Stimulated activated CD4-positive, alpha-beta T cell treated with anti-CD3 and anti-CD28 coated beads, Interleukin-1b, Interleukin-23, amount 100 ng/mL, for 4 hours (primary cell): ENCODE data around the gene SH3RF3.

ENCODE experiments used
- DNase-seq, 2 donors: peaks; one replicate each; pipeline ENCODE4 v3.0.0-alpha.2; 2020; ENCODE audit warnings: low read depth in 2 of 2

Gene SH3RF3

DNA sequence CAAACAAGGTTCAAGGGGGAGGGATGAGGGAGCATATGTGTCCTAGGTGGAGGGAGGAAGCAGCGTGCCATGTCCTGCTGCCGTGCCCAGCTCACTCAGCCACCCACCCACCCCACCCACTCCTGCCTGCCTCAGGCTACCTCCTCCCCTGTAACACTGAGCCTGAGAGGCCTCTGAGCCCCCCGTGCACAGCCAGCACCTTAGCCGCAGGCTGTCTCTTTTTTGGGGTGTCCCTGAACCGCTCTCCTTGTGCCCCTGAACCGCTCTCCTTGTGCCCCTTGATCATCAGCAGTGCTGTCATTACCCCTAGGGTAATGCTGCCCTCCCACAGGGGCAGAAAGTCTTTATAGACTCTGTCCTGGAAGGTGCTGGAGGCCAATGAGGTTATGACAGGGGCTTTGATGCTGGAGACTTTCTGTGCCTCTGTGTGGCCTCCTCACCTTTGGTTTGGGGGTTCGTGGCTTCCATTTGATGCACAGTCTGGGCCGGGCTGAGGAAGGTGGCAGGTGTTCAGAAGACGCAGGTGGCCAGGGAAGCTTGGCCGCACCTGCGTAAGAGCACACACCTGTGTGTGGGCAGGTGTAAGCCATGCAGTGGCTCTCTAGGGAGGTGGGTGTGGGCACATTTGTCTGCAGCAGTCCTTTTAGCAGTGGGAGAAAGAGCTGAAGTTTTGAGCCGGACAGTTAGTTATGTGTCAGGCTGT lies 344.8 kb downstream of the SH3RF3 start:
- no peak for DNase-seq

DNA sequence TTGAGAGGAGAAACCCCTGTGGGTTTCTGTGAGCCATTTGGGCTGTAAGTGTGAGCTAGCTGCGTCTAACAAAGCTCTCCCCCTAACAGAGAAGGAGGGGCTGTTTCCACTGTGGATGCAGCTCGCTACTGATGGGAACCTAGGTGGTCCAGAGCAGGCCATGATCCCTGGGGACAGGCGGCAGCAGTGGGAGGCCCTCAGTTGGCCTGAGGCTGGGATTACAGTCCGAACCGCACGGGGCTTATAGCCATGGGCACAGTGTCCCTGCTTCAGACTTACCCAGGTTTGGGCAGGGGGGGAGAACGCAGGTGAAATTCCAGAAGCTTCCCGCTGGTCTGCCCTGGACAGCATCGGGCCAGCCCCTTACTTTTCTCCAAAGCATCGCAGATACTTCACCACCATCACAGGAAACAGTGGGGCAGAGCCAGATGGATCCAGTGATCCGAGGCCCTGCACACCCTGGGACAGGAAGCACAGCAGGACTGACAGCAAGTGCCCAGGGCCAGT lies 345.4 kb downstream of the SH3RF3 start:
- DNase-seq = no peak

DNA sequence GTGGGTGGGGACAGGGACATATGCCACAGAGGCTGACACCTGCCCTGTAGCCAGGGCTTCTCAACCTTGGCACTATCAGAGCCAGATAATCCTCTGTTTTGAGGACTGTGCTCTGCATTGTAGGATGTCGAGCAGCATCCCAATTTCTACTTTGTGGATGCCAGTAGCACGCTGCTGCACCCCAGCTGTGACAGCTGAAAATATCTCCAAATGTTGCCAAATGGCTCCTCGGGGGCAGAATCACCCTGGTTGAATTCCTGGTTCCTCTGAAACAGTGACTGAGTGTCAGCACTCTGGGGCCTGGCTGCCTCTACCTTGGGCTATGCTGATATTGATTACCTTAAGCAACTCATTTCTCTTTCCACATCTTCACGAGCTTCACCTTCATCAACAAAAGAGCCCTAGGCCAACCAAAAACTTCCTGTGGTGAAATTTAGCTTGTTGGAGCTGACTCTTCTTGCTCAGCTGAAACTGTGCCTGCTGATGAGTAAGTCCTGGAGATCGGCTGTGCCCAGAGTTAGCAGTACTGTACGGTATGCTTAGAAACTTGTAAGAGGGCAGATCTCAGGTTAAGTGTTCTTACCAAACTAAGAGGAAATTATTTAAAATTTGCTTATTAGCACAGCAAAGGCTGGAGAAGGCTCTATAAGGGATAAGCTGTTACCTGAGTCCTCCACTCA lies 346.7 kb downstream of the SH3RF3 start:
- no peak for DNase-seq

DNA sequence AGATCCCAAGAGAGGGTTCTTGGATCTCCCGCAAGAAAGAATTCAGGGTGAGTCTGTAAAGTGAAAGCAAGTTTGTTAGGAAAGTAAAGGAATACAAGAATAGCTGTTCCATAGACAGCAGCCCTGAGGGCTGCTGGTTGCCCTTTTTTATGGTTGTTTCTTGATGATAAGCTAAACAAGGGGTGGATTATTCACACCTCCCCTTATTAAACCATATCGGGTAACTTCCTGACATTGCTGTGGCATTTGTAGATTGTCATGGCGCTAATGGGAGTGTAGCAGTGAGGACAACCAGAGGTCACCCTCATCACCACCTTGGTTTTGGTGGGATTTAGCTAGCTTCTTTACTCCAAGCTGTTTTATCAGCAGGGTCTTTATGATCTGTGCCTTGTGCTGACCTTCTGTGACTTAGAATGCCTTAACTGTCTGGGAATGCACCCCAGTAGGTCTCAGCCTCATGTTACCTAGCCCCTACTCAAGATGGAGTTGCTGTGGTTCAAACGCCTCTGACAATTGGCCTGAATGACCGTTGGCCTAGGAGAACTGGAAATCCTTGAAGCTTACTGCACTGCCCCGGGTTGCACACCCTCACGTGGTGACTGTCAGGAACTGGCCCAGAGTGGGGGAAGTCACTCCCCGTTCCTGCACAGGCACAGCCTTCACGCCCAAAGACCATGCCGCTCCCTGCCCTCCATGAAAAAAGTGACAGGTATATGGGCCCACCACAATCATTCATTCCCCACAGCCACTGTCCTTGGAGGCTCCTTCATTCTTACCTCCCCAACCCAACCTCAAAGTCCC lies 347.8 kb downstream of the SH3RF3 start:
- no peak for DNase-seq

DNA sequence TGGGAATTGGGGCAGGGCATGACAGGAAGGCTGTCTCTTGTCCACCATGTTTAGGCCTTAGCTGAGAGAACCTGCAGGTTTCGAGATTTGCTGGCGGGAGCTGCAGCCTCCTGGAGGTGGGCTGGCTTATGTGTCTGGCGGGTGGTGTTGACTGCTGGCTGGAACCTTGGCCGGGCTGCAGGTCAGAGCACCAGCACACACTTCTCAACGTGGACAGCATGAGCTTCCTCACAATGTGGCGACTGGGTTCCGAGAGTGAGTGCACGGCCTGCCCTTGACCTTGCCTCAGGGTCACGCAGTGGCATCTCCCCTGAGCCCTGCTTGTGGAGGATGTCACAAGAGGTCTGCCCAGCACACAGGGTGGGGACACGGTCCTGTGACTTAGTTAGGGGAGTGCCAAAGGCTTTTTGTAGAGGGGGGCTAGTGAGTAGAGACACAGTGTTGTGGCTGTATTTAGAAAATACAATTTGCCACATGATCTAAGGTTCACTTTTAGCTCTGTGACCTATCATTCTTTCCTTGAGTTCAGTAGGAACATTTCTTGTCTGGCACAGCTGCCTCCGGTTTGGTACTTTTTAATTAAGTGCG lies 350.0 kb downstream of the SH3RF3 start:
- DNase-seq = no peak

DNA sequence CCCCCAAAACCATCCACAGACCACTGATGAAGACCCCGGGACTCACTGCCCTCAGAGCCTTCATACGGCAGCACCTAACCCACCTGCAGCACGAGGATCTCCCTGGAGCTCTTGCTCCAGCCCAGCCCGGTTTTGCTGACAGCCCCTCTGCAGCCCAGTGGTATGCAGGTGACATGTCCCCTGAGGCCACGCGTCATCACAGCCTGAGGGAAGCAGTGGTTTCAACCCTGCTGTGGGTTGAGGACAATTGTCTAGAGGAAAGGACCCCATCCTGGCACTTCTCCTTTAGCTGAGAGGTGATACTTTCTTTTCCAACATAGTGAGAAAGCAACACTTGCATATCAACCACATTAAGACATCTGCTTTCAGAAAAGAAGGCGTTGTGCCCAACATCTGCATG lies 350.8 kb downstream of the SH3RF3 start:
- DNase-seq = no peak

DNA sequence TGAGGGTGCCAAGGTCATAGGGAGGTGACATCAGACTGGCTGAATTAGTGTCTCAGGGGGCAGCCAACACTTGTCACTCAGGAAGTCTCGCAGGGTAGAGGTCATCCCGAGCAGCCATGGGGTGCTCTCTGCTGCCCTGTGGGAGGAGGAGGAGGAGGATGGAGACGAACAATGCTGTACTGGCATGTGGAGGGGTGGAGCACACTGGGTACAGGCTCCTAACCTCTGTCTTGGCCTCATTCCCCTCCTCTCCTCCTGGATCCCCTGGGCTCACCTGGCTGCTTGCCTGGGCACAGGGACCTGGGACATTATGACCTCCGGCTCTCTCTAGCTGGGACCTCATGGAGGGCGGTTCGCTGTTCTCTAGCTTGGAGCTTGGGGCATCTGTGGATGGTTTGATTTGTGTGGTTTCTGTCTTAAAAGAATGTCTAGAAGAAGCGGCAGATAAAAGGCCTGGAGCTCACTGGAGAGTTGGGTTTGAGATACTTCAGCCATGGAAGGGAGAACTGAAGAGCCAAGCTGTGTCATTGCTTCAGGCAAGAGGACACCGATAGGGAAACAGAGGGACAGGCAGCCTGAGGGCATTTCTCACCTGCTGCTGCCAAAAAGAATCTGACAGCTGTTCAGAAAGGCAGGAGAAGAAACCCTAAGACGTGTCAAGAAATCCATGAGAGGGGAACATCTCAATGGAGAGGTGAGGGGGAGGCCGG lies 351.6 kb downstream of the SH3RF3 start:
- no peak for DNase-seq

DNA sequence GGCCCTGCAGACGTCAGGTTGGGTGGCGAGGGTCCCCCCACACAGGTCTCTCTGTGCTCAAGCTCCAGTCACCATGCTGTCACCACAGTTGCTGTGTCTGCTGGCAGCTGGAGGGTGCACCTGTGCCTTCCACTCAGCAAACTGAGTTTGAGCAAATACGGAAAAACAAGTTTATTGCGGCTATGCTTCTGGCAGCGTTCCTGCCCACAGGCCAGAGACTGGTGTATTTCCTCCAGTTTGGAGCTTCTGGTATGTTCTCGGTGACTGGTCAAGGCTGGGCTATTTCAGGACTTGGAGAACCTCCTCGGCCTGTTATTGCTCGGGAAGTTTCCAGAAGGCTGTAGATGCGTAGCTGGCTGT lies 352.2 kb downstream of the SH3RF3 start:
- DNase-seq = no peak

DNA sequence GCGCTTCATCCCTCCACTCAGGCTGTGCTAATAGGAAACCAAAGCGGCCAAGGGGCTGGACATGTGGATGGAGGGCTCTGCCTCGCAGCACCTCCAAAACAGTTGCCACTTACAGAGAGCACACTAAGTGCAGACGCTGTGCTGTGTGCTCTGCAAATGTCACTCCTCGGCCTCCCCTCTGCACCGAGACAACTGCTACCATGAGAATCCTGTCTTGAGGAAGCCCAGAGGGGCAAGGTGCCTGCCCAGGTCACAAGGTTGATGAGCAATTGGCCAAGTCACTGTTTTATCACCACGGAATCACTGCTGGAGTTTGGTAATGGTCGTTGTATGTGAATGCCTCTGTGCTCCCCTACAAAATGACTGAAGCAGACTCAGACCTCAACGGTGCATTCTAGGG lies 352.6 kb downstream of the SH3RF3 start:
- DNase-seq = no peak

DNA sequence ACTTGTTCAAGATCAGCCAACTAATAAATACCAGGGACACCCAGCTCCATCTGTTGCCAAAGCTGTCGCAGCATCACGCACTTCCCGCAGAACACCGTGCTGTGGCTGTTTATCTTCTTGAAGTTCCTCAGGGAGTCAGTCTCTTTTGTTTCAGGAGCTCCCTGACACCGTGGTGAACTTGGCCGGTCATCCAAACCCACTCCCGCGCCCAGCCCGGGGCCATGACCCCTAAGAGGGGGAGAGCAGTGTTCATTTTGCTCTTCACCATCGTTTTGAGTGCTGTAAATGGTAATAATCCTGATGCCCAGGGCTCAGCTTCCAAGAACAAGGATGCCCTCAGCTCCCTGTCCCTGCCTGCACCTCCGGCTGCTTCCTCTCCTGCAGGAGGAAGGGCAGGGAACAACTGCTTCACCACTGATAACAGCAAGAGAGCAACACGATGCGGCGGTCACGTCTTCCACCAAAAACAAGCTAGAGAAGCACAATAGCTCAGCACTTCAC lies 353.4 kb downstream of the SH3RF3 start:
- no peak for DNase-seq

DNA sequence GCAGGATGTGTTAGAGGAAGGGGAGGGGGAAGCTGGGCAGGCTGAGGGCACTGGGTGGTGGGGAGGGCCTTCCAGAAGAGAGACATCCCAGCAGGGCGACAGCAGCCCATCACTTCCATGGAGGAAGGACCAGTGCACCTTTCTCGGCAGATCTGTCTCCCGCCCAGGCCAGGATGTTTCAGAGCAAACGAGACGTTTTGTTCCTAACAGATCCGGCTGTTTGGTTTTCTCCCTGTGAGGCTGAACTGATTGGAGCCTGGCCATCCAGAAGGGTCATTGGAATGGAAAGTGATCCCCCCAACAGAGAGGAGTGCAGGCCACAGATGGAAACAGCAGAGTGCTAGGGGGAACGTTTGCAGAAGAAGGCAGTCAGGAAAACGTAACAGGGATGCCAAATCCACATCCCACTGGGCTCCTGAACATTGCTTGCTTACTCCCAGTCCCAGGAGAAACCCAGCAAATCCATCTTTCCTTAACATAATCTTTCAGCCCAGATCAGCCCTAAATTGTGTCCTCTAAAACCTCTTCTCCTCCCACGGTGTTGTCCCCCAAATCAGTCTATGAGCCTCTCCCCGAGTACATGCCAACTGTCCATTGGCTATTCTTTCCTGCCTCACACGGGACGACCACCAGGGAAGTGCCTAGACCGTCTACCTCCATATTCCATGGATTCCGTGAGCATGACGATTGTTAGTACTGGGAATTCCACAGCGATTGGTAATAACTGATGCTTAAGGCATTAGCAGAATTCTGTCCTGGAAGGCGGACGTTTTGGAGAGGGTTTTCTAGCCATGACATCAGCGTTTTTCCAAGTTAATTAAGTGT lies 357.9 kb downstream of the SH3RF3 start:
- DNase-seq = no peak

DNA sequence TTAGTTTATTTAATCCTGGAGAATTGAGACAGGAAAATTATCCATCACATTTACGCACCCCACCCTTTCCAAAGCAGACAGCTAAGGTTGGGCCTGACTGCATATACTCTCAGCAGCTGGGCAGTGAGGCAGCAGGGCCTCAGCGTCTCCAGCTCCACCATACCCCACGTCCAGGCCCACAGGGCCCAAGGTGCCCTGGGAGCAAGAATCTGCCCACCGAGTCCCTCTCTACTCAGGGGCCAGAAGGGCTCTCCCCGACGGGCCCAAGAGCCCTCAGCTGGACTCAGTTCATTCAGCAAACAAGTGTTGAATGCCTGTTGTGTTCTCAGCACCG lies 358.5 kb downstream of the SH3RF3 start:
- DNase-seq = no peak

DNA sequence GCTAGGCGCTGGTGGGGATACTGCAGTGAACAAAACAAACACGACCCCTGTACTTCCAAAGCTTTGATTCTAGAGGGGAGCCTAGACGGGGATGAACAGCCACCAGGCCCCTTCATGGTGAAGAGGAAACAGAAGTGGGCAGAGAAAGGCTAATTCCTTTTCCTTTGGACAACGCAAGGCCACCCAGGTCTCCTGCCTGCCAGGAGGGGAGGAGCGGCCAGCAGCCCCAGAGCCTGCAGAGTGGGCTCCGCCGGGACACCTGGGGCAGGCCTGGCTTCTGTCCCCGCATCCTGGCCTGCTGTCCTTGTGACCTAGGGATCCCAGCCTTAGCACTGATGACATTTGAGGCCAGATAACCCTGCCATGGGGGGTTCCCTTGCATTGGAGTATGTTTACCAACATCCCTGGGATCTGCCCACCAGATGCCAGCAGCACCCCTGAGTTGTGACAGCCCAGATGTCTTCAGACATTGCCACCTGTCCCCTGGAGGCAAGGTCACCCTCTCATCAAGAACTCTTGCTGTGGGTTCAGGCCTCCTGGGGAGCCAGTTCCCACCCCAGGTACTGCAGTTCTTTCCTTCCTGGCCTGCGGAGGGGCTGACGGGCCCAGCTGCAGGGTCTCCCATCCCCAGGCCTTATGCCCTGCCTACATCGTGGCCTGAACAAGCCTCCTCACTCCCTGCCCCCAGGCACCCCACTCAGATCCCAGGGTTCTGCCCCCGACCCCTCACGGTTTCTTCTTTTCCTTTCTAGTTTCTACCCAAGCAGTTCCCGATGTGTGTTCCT lies 359.1 kb downstream of the SH3RF3 start:
- no peak for DNase-seq

DNA sequence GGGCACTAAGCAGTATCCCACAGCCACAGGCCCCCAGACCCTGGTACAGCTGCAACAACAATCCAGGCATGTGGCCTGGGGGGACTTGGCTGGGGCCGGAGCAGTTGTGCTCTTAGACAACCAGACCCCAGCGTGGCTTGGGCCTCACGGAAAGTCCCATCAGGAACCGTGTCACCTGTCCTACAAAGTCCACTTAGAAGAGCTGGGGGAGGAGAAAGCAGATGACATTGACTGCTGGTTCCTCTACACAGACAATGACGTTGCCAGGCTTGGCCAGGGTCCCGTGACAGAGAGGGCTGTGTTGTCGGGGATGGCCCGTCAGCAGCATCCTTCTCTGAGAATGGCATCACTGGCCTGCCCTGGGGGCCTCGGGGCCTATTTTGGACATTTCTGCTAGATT lies 360.3 kb downstream of the SH3RF3 start:
- no peak for DNase-seq

DNA sequence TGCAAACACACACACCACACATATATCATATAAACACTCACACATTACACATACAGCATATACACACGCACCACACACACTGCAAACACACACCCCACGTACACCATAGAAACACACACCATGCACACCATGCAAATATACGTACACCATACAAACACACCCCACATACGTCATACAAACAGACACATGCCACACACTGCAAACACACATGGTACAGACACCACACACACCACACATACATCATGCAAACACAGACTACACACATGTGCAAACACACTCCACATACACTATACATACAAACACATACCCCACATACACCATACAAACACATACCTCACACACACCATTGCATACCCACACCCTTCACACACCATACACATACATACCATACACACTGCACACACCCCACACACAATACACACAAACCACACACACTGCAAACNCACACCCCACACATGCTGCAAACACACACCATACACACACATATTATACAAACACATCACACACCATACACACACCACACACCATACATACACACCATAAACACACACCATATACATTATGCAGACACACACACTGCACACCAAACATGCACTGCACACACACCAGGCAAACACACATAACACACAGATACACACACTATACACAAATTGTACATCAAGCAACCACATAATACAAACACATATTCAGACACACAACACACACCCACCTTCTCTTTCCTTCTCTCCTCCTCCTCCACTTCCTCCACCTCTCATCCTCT lies 364.4 kb downstream of the SH3RF3 start:
- no peak for DNase-seq

DNA sequence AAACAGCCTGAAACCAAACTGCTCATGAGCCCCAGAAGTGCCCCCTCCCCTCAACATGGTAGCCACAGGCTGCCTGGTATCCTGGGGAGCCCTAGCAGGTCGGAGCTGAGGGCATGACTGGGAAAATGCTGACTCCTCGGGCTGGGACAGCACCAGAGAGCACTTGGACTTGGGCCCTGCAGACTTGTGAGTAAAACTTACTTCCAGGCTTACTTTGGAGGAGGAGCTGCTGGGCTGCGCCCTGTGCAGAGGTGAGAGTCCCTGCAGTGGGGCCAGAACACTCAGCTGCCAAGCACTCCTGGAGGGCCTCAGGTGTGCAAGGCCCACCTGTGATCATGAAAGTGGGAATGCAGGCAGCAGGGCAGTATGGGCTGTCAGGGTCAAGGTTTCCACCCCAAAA lies 365.3 kb downstream of the SH3RF3 start:
- DNase-seq = no peak

DNA sequence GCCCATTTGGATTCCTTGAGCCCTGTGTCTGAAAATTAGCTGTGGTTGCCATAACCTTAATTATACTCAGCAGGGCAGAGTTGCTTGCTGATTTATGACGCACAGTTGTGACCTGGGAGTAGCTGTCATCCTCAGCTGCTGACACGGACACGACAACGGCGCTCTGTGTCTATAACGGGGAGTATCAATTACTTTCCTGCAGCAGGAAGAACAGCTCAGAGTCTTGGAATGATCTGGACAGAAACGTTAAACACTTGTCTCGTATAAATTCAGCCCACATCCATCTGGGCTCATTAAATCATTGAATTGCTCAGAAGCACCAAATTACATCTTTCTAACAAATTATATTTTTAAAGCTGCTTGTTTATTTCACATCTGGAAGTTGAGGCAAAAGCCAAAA lies 368.5 kb downstream of the SH3RF3 start:
- no peak for DNase-seq

DNA sequence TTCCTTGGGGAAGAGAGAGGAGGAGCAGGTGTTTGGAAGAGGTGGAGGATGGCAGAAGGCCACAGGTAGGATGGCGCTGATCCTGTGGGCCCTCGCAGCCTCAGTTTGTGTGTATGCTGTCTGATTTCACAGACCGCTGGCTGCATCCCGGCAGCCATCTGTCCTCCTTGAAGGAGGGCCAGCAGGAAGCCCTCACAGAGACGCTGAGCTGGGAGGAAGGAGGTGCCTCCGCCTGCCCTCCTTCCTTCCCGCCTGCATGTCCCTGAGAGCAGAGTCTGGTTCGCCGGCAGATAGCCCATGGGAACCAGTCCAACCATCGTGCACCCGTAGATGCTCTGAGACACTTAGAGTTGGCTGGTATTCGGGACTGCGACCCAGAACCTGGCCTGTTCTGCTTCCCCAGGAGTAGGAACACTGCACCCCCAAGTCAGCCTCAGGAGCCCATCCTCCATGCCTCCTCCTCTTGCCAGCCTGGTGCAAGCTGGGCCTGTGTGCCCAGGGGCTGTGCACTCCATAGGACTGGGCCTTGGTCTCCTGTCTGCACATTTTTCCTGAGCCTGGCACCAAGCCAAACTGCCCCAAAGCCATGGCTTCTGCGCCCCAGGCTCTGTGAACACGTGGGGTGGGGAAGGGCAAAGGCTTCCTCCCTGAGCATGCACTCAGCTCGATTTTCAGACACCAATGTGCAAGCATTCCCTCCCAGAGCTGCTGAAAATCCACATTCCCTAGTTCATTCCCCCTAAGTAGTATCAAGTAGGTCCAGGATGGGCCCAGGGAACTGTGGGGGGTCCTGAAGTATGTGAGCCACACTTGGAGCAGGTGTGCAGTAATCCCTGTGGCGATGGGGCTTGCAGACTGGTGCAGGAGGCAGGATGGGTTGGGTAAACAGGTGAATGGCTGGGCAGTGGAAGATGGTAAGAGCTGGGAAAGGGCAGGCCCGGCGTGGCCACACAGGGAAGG lies 369.2 kb downstream of the SH3RF3 start:
- DNase-seq = no peak
